ENCODE results near the gene LMNTD2.
"Not testable (repeated sequence)": the region's sequence is repeated elsewhere in the genome, so short reads cannot be mapped to it uniquely, and the experiment has no call there.

The LMNTD2 gene

DNA sequence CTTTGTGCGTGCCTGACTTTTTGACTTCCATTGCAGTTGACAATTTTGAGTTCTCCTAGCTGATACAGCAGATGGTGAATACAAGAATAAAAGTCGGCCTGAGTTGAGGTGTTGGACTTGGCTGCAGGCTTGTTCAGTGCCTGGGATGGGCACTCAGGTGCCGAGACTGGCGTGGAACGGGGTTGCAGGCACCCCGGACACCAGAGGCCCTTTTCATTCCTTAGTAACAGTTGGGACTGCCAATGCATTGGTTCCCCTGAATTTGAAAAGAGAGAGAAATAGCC is 17.0 kb upstream of the LMNTD2 start:
- H3K36me3 ChIP-seq (replicated peaks), result peaks cover 8% of the 10 kb centered on the region

GRCh38 chr11:576811-577610 is 16.5 kb upstream of the LMNTD2 start:
- Histone ChIP-seq H3K4me3 (ENCODE audit: low read depth, low read length) (peak overlapping the region; percentile 95), H3K27me3 (replicated peaks) (peaks cover 8% of the 10 kb centered on the region), H3K27ac (peak overlapping the region; percentile 62), H3K36me3 (replicated peaks) (peaks cover 4% of the 10 kb centered on the region)
- DNase-seq, result no peak
- no peak for TF ChIP-seq CTCF (IDR thresholded peaks at IDR 0.05; ENCODE audit: low read depth, low read length, missing control alignments)
- in situ Hi-C loops (cut with HindIII; ENCODE audit: low pct_ligation_motif_present, low sequenced_read_pairs), result no loop called here

More for the DNA sequence above, 17.0 kb upstream of the LMNTD2 start:
- Histone ChIP-seq H3K27ac (no peak overlapping the region), H3K4me3 (ENCODE audit: low read depth, low read length) (peak overlapping the region; percentile 95), H3K27me3 (replicated peaks) (peaks cover 8% of the 10 kb centered on the region)
- no peak for TF ChIP-seq CTCF (IDR thresholded peaks at IDR 0.05; ENCODE audit: low read depth, low read length, missing control alignments)
- DNase-seq, result no peak
- in situ Hi-C loops (cut with HindIII; ENCODE audit: low pct_ligation_motif_present, low sequenced_read_pairs), result no loop called here

DNA sequence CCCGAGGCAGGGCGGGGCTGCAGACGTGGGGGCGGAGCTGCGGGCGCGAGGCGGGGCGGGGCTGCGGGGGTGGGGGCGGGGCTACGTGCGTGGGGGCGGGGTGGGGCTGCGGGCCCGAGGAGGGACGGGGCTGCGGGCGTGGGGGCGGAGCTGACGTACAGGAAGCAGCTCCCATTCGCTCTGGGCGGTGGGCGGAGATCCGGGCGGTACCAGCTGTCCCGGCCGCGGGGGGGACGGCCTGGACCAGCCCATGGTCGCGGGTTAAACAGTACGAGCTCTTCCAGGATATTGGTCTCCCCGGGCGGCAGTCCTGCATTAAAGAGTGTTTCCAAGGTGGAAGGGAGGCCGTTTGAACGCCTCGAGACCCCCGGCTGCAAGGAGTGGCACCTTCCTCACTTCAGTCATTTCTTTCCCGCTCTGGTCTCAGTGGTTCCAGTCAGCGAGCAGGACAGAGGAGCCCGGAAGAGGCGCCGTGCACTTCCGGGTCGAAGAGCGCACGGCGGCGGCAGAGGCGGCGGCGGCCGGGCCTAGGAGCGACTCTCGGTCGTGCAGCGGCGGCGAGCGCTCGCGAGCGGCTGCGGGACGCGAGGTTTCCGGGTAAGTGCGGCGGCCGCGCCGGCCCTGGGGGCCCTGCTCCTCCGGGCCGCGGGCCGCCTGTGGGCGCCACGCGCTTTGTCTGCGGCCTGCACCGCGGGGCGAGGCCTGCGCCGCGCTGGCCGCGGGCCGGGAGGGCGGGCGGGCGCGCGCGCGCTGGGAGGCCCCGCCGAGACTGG is 15.6 kb upstream of the LMNTD2 start, which contains the start of gene PHRF1:
Gene PHRF1 (plus strand): TSS at position 475 of the 773 bp plus-strand sequence. CDS start 5,043 bp downstream, outside the sequence.
- peaks cover 8% of the 10 kb centered on the region for H3K27me3 ChIP-seq (replicated peaks)
- H3K4me3 ChIP-seq (ENCODE audit: low read depth, low read length), result peak within 1 kb of the TSS; percentile 95
- TF ChIP-seq CTCF (IDR thresholded peaks at IDR 0.05; ENCODE audit: low read depth, low read length, missing control alignments), result no peak
- H3K36me3 ChIP-seq (replicated peaks), result no peaks in the 10 kb centered on the region
- peak within 1 kb of the TSS; percentile 99 for H3K27ac ChIP-seq
- peak; percentile 89 for DNase-seq
- in situ Hi-C loops (cut with HindIII; ENCODE audit: low pct_ligation_motif_present, low sequenced_read_pairs), result no loop called here

GRCh38 chr11:575313-575995 is 14.9 kb upstream of the LMNTD2 start:
- in situ Hi-C loops (cut with HindIII; ENCODE audit: low pct_ligation_motif_present, low sequenced_read_pairs), result no loop called here
- no peak overlapping the region for H3K27ac ChIP-seq
- no peaks in the 10 kb centered on the region for H3K36me3 ChIP-seq (replicated peaks)
- peak overlapping the region; percentile 57 for H3K4me3 ChIP-seq (ENCODE audit: low read depth, low read length)
- DNase-seq, result no peak
- TF ChIP-seq CTCF (IDR thresholded peaks at IDR 0.05; ENCODE audit: low read depth, low read length, missing control alignments), result no peak
- peaks cover 8% of the 10 kb centered on the region for H3K27me3 ChIP-seq (replicated peaks)

DNA sequence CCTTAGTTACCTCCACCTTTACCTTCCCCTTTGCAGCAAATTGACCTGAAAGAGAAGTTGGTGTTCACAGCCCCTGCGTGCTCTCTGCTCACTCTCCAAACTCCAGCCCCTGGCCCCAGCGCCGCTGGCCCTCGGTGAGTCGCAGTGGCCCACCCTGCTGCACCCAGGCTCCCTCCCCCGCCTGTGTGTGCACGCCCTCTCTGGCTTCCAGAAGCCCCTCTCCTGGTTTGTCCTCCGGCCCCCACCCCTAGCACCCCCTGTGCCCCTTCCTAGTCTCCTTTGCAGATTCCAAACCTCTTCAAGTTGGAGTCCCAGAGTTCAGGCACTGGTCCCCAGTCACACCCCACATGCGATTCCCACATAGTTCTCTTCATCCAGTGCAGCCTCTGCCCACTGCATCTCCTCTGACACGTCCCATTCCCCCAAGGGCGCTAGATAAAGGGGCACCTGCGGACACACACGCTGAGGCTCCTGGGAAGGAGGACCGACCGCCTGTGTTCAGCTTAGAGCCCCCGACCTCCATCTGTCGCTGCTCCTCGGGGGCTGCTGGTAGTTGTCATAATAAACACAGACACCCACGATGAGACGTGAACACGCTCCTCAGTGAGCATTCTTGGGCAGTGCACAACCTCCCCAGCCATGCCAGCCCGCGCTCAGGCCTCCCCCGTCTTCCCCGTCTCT is 14.2 kb upstream of the LMNTD2 start:
- Histone ChIP-seq H3K27ac (no peak overlapping the region), H3K4me3 (ENCODE audit: low read depth, low read length) (peak overlapping the region; percentile 57), H3K36me3 (replicated peaks) (no peaks in the 10 kb centered on the region), H3K27me3 (replicated peaks) (peaks cover 8% of the 10 kb centered on the region)
- no peak for TF ChIP-seq CTCF (IDR thresholded peaks at IDR 0.05; ENCODE audit: low read depth, low read length, missing control alignments)
- in situ Hi-C loops (cut with HindIII; ENCODE audit: low pct_ligation_motif_present, low sequenced_read_pairs), result no loop called here
- no peak for DNase-seq

- H3K4me3 ChIP-seq (ENCODE audit: low read depth, low read length); H3K27ac ChIP-seq; H3K27me3 ChIP-seq (replicated peaks); DNase-seq; H3K36me3 ChIP-seq (replicated peaks); in situ Hi-C loops (cut with HindIII; ENCODE audit: low pct_ligation_motif_present, low sequenced_read_pairs): not testable (repeated sequence)
Observed at GRCh38 chr11:574031-574570, 13.6 kb upstream of the LMNTD2 start.

All from brain microvascular endothelial cell (primary cell).